Prostate gland (tissue), 2 donors: Measurements from ENCODE around the gene PTEN.

Experiments used
- POLR2A ChIP-seq: fragments of 450-650 bp; IDR thresholded peaks from one replicate; pipeline ENCODE4 v1.6.1; 2016; ENCODE audit warnings: antibody characterized with exemption, mild to moderate bottlenecking
- POLR2AphosphoS5 ChIP-seq: sonication (generic); formaldehyde crosslinking; IDR thresholded peaks from one replicate; pipeline ENCODE4 v1.6.1; 2017; ENCODE audit warnings: antibody characterized with exemption
- TF ChIP-seq, protein P1 (sequence below), 4 experiments: fragments of 200-600 bp in 2 of 4; fragments of 450-650 bp in 2 of 4; sonication (generic) in 2 of 4; IDR thresholded peaks; 1 replicate in 3 of 4; 2 replicates in 1 of 4; pipeline ENCODE4 v1.5.1; 2016 to 2019; ENCODE audit warnings: antibody characterized with exemption in 4 of 4, mild to moderate bottlenecking in 2 of 4, moderate library complexity in 2 of 4

DNA sequence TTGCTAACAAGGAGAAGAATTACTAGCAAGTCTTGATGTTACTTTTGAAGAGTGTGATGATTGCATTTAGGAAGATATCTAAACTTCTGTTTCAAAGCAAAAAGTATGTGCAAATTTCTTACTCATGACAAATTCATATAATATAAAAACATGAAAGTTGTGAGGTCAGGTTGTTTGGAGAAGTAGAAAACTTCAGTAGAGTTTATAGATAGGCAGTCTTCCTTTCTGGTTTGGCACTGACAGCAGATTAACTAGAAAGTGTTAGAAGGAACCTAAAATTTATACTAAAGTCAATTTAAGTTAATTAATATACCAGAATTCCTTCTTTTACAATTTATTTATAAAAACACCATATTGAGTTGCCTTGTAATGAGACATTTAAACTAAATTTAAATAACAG, 16.9 kb downstream of the PTEN start:
- TF ChIP-seq POLR2AphosphoS5 (no peak), POLR2A (no peak)
- TF ChIP-seq, protein P1, sequence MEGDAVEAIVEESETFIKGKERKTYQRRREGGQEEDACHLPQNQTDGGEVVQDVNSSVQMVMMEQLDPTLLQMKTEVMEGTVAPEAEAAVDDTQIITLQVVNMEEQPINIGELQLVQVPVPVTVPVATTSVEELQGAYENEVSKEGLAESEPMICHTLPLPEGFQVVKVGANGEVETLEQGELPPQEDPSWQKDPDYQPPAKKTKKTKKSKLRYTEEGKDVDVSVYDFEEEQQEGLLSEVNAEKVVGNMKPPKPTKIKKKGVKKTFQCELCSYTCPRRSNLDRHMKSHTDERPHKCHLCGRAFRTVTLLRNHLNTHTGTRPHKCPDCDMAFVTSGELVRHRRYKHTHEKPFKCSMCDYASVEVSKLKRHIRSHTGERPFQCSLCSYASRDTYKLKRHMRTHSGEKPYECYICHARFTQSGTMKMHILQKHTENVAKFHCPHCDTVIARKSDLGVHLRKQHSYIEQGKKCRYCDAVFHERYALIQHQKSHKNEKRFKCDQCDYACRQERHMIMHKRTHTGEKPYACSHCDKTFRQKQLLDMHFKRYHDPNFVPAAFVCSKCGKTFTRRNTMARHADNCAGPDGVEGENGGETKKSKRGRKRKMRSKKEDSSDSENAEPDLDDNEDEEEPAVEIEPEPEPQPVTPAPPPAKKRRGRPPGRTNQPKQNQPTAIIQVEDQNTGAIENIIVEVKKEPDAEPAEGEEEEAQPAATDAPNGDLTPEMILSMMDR (IDR thresholded peaks at IDR 0.05), result no peak
